Measurements from ENCODE around the gene C11orf91.

C11orf91 gene

DNA sequence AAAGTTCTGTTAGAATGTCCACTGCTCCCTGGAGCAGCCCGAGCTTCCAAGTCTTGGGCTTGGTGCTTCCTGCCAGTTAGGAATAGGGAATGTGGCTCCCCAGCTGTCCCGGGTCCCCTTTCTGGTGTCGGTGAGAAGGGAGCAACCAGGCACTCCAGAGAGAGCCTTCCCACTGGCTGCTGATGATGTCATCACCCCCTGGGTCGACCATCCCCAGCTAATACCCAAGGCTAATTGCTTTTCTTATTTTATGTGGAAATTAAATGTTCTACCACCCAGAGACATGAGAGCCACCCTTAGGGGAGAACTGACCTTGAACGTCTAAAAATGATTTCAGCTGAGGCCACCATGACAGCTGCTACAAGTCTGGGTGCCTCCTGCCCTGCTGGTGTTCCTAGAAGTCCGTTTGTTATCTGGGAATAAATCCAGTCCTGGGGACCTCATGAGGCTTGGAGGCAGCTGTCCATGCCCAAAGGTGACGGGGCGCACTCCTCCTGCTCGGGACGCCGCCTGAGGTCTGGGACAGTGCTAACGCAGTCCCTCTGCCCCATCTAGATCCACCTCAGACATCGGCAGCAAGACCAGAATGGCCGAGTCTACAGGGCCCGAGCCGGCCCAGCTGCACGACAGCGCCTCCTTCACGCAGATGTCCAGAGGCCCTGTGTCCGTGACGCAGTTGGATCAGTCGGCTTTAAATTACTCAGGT is 42.3 kb downstream of the C11orf91 start:
- H3K9ac ChIP-seq (ENCODE audit: insufficient read length, low read depth) = no peak overlapping the region
- no peak for DNase-seq (ENCODE audit: low read depth, low spot score)

GRCh38 chr11:33657757-33658156 is 42.9 kb downstream of the C11orf91 start:
- Histone ChIP-seq H3K36me3 (ENCODE audit: insufficient read depth, insufficient read length, low read length) (no peaks in the 10 kb centered on the region), H3K9me3 (ENCODE audit: insufficient read depth, low read length) (no peaks in the 10 kb centered on the region), H3K9ac (ENCODE audit: insufficient read length, low read depth) (no peak overlapping the region), H3K4me3 (ENCODE audit: insufficient read length, low read depth) (no peak overlapping the region), H3K27me3 (ENCODE audit: insufficient read depth, insufficient read length) (no peaks in the 10 kb centered on the region), H3K4me1 (ENCODE audit: insufficient read depth, insufficient read length) (no peaks in the 10 kb centered on the region)
- no peak for DNase-seq (ENCODE audit: low read depth, low spot score)
- TF ChIP-seq YY1 (IDR thresholded peaks at IDR 0.05; ENCODE audit: insufficient read depth, insufficient read length) = no peak
- TF ChIP-seq SUZ12 (IDR thresholded peaks at IDR 0.05; ENCODE audit: extremely low read depth, insufficient read depth, insufficient read length) = no peak
- no peak for TF ChIP-seq ZNF274 (IDR thresholded peaks at IDR 0.05; ENCODE audit: low read depth, low read length)

More for the DNA sequence above, 42.3 kb downstream of the C11orf91 start:
- Histone ChIP-seq H3K4me1 (ENCODE audit: insufficient read depth, insufficient read length) (no peaks in the 10 kb centered on the region), H3K27me3 (ENCODE audit: insufficient read depth, insufficient read length) (no peaks in the 10 kb centered on the region), H3K4me3 (ENCODE audit: insufficient read length, low read depth) (no peak overlapping the region), H3K36me3 (ENCODE audit: insufficient read depth, insufficient read length, low read length) (no peaks in the 10 kb centered on the region), H3K9me3 (ENCODE audit: insufficient read depth, low read length) (no peaks in the 10 kb centered on the region)
- TF ChIP-seq ZNF274 (IDR thresholded peaks at IDR 0.05; ENCODE audit: low read depth, low read length) (no peak), YY1 (IDR thresholded peaks at IDR 0.05; ENCODE audit: insufficient read depth, insufficient read length) (no peak), SUZ12 (IDR thresholded peaks at IDR 0.05; ENCODE audit: extremely low read depth, insufficient read depth, insufficient read length) (no peak)

- DNase-seq (ENCODE audit: low read depth, low spot score) = no peak
- Histone ChIP-seq H3K9me3 (ENCODE audit: insufficient read depth, low read length) (no peaks in the 10 kb centered on the region), H3K4me3 (ENCODE audit: insufficient read length, low read depth) (no peak overlapping the region), H3K4me1 (ENCODE audit: insufficient read depth, insufficient read length) (no peaks in the 10 kb centered on the region), H3K9ac (ENCODE audit: insufficient read length, low read depth) (no peak overlapping the region), H3K27me3 (ENCODE audit: insufficient read depth, insufficient read length) (no peaks in the 10 kb centered on the region), H3K36me3 (ENCODE audit: insufficient read depth, insufficient read length, low read length) (no peaks in the 10 kb centered on the region)
- TF ChIP-seq YY1 (IDR thresholded peaks at IDR 0.05; ENCODE audit: insufficient read depth, insufficient read length) (no peak), ZNF274 (IDR thresholded peaks at IDR 0.05; ENCODE audit: low read depth, low read length) (no peak), SUZ12 (IDR thresholded peaks at IDR 0.05; ENCODE audit: extremely low read depth, insufficient read depth, insufficient read length) (no peak)
These were observed 43.9 kb downstream of the C11orf91 start for GRCh38 chr11:33656768-33657167.

- Histone ChIP-seq H3K4me1 (ENCODE audit: insufficient read depth, insufficient read length) (no peaks in the 10 kb centered on the region), H3K9ac (ENCODE audit: insufficient read length, low read depth) (no peak overlapping the region), H3K9me3 (ENCODE audit: insufficient read depth, low read length) (no peaks in the 10 kb centered on the region), H3K4me3 (ENCODE audit: insufficient read length, low read depth) (no peak overlapping the region), H3K27me3 (ENCODE audit: insufficient read depth, insufficient read length) (no peaks in the 10 kb centered on the region), H3K36me3 (ENCODE audit: insufficient read depth, insufficient read length, low read length) (no peaks in the 10 kb centered on the region)
- DNase-seq (ENCODE audit: low read depth, low spot score) = no peak
- TF ChIP-seq YY1 (IDR thresholded peaks at IDR 0.05; ENCODE audit: insufficient read depth, insufficient read length) (no peak), ZNF274 (IDR thresholded peaks at IDR 0.05; ENCODE audit: low read depth, low read length) (no peak), SUZ12 (IDR thresholded peaks at IDR 0.05; ENCODE audit: extremely low read depth, insufficient read depth, insufficient read length) (no peak)
These were observed 44.6 kb downstream of the C11orf91 start for GRCh38 chr11:33655842-33656600.

- no peak for TF ChIP-seq SUZ12 (IDR thresholded peaks at IDR 0.05; ENCODE audit: extremely low read depth, insufficient read depth, insufficient read length)
- no peak for DNase-seq (ENCODE audit: low read depth, low spot score)
- Histone ChIP-seq H3K4me1 (ENCODE audit: insufficient read depth, insufficient read length) (no peaks in the 10 kb centered on the region), H3K36me3 (ENCODE audit: insufficient read depth, insufficient read length, low read length) (no peaks in the 10 kb centered on the region), H3K9ac (ENCODE audit: insufficient read length, low read depth) (no peak overlapping the region), H3K9me3 (ENCODE audit: insufficient read depth, low read length) (no peaks in the 10 kb centered on the region), H3K27me3 (ENCODE audit: insufficient read depth, insufficient read length) (no peaks in the 10 kb centered on the region), H3K4me3 (ENCODE audit: insufficient read length, low read depth) (no peak overlapping the region)
These were observed 46.0 kb downstream of the C11orf91 start for GRCh38 chr11:33654594-33654993.

GRCh38 chr11:33652930-33653329 is 47.7 kb downstream of the C11orf91 start:
- no peak for TF ChIP-seq SUZ12 (IDR thresholded peaks at IDR 0.05; ENCODE audit: extremely low read depth, insufficient read depth, insufficient read length)
- TF ChIP-seq YY1 (IDR thresholded peaks at IDR 0.05; ENCODE audit: insufficient read depth, insufficient read length) = no peak
- Histone ChIP-seq H3K36me3 (ENCODE audit: insufficient read depth, insufficient read length, low read length) (no peaks in the 10 kb centered on the region), H3K27me3 (ENCODE audit: insufficient read depth, insufficient read length) (no peaks in the 10 kb centered on the region), H3K9me3 (ENCODE audit: insufficient read depth, low read length) (no peaks in the 10 kb centered on the region), H3K9ac (ENCODE audit: insufficient read length, low read depth) (no peak overlapping the region), H3K4me1 (ENCODE audit: insufficient read depth, insufficient read length) (no peaks in the 10 kb centered on the region), H3K4me3 (ENCODE audit: insufficient read length, low read depth) (no peak overlapping the region)
- no peak for DNase-seq (ENCODE audit: low read depth, low spot score)

- TF ChIP-seq ZNF274 (IDR thresholded peaks at IDR 0.05; ENCODE audit: low read depth, low read length) (no peak), YY1 (IDR thresholded peaks at IDR 0.05; ENCODE audit: insufficient read depth, insufficient read length) (no peak), SUZ12 (IDR thresholded peaks at IDR 0.05; ENCODE audit: extremely low read depth, insufficient read depth, insufficient read length) (no peak)
- no peak for DNase-seq (ENCODE audit: low read depth, low spot score)
- no peaks in the 10 kb centered on the region for H3K9me3 ChIP-seq (ENCODE audit: insufficient read depth, low read length)
- H3K4me1 ChIP-seq (ENCODE audit: insufficient read depth, insufficient read length) = no peaks in the 10 kb centered on the region
- no peaks in the 10 kb centered on the region for H3K27me3 ChIP-seq (ENCODE audit: insufficient read depth, insufficient read length)
- H3K9ac ChIP-seq (ENCODE audit: insufficient read length, low read depth) = no peak overlapping the region
- no peak overlapping the region for H3K4me3 ChIP-seq (ENCODE audit: insufficient read length, low read depth)
- no peaks in the 10 kb centered on the region for H3K36me3 ChIP-seq (ENCODE audit: insufficient read depth, insufficient read length, low read length)
These were observed 48.2 kb downstream of the C11orf91 start for GRCh38 chr11:33652431-33652830.
